NCI-H2196 treated with DMSO at 0.1 percent for 48 hours (cell line): Measurements from ENCODE around the gene B3GAT1.

Experiments
- DNase-seq: peaks from one replicate; lab custom pipeline; 2025; ENCODE audit not compliant: unreplicated experiment; lab: John Stamatoyannopoulos, UW

Gene B3GAT1

DNA sequence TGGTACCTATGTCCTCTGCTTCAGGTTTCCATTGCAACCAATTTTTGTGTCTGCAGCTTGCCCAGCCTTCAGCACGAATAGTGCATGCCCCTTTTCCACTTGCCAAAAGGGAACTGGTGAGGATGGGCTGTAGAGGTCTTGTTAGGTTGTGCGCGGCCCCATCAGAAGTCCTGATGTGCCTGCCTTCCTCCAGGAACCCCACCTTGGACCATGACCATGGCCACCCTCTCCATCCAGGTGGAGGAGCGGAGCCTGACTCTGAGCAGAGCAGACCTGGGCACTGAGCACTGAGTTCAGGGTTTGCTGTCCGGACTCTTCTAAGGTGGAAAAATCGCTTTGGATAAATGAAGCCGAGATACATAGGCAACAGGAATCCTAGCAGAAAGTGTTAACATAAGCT lies 73.4 kb downstream of the B3GAT1 start:
- no peak for DNase-seq

DNA sequence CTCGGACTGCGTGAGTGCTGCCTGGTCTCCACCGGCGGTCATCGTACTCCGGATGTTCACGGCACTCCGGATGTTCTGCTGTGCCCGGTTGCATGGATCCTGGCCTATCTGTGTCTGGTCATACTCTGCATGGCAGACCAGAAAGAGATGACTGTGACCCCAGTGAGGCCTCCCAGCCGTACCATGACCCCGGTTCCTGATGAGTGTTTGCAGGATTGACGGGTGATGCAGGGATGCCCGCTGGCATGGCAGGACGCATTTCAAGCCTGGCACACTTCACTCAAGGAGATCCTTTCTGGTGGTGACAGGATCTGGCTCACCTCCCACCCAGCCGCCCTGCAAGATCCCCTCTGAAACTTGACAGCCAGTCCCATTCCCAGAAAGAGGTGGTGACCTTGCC lies 74.0 kb downstream of the B3GAT1 start:
- no peak for DNase-seq

DNA sequence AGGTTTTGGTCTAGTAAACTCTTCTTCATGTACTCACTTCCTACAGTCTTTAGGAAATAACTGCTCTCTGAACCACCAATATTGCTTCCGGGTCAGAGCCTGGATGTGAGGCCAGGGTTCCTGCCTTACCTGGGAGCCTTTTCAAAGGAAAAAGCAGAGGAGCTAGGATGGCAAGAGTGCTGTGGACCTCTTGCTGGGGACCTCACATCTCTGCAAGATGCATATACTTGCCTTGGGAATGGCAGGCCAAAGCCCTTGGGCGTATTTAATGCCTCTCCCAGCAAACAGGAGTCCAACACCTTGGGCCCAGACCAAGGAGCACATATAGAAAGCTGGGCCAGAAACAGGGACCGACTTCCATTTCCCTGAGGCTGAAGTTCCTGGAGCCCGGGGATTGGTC lies 75.0 kb downstream of the B3GAT1 start:
- DNase-seq: no peak

DNA sequence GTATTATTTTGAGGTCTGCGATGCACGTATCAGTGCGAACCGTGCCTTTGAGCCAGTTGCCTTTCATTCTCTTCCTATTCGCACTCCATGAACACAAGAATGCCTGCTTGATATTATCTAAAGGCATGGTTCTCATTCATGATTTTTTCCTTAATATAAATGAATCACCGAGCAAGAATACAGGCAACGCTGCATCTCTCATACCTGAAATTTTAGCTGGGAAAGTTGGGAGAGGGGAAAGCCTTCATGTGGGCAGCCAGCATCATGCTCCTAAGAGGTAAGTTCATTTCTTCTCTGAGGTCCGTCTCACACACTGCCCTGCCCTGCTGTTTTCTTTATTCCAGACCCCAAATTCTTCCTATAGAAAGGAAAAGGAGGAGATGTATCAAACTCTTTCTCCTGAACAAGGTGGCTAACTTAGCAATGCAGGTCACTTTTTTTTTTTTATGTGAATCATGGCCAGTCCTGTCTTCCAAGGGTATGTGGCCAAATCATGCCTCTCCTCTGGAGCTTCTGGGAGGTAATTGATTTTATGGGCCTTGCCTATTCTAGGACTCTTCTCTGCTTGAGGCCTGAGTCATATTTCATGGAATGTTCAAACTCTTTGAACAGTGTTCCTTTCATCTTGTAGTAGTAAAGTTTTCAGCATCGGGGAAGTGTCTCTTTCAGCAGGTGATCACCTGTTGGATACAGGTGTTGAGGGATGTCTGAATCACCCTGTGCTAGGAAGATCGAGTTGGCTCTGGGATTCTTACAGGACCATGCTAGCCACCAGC lies 77.1 kb downstream of the B3GAT1 start:
- DNase-seq: no peak

DNA sequence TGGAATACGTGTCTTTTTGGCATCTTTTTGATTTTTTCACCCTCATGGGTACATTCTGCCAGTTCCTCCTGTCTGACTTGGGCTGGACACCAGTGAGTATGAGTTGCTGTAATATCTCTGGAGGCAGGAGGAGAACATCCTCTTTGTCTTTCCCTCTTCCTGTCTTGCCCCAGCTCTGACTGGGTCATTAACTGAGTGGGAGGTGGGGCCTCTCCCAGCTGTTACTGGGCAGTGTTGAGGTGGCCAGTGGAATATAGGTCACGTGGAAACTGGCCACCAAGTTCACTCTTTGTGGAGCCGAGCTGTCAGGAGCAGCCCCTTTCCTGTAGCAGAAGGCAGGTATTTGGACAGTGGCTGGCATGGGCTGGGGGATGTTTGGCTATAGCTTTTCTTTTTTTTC lies 78.1 kb downstream of the B3GAT1 start:
- DNase-seq: no peak

DNA sequence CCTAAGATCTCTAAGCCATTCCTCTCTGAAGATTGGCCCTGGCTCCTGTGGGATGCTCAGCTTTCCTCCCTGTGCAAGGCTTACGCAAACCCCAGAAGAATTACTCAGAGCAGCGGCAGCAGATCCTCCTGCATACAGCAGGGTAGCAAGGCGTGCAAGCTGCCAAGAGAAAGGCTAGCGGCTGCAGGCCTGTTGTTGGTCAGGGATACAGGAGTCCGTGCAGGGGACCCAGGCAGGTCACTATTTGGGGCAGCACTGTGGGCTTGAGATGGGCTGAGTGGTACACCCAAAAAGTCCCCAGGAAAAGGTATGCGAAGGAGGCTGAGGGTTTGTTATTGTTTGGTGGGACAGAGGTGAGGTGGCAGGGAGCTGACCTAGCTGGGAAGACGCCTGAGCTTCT lies 78.7 kb downstream of the B3GAT1 start:
- DNase-seq: no peak

DNA sequence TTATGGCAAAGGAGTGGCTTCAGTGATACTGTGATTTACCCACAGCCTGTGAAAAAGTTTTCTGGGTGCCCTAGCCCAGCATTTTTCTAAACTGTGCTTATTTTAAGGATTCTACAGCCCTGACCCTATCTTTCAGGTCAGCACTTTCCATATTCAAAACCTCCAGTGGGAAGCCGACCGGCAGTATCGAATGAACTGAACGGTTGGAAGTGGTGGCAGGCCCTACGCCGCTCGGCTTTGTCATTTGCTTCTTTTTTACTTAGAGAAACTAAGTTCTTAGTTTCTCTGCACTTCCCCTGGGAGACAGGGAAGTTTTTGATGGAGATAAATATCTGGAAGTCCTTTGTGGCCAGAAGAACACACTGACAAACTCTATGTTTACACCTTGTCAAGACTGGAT lies 79.3 kb downstream of the B3GAT1 start:
- no peak for DNase-seq

DNA sequence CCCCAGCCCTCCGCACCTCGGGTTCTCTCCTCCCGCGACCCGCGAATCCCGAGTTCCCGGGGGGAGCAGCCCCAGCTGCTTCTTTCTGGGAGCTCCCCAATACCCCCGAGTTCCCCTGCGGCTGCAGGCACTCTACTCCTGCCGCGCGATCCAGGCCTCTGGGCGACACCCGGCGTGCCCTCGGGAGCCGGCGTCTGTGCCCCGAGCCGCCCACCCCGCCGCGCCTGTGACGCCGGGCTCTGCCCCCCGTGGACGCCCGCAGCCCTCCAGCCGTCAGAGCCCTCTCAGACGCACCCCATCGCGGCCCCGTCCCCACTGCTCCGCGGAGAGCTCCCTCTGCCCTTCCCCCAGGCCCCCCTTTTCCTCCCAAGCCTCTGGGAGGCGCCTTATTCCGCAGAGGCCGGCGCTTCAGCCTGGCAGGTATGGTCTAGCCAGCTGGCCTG lies 79.8 kb downstream of the B3GAT1 start:
- peak; percentile 18 for DNase-seq

DNA sequence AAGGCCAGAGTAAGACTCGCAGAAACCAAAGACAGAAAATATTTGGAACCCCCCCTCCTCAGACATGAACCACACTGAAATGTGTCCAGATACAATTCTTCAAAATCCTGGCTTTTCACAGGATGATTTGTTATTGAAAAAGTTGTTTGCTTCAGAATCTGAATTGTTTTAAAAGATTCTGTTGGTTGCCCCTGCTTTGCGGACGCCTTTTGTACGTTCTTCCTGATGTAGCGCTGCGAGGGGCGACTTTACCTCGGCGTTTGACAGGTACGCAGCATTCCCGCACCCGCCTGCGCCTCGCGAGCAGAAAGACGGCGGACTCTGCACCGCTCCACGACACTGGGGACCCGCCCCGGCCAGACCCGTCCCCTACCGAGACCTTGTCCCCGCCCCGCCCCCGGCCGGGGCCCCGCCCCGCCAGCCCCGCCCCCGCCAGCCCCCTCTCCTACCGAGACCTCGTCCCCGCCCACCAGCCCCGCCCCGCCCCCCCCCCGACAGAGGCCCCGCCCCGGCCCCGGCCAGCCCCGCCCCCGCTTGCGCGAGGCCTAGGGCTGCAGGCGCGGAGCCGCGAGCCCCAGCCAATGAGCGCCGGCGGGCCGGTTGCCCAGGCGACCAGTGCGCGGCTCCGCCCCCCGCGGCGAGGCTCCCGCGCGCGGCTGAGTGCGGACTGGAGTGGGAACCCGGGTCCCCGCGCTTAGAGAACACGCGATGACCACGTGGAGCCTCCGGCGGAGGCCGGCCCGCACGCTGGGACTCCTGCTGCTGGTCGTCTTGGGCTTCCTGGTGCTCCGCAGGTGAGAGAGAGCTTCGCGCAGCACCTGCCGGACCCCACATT lies 80.5 kb downstream of the B3GAT1 start, which contains the start of gene GLB1L2:
Gene GLB1L2, plus strand, starts transcription at position 635 of the 835 bp plus-strand sequence. Its CDS starts 74 bp downstream, at position 709.
- DNase-seq: peak; percentile 65

DNA sequence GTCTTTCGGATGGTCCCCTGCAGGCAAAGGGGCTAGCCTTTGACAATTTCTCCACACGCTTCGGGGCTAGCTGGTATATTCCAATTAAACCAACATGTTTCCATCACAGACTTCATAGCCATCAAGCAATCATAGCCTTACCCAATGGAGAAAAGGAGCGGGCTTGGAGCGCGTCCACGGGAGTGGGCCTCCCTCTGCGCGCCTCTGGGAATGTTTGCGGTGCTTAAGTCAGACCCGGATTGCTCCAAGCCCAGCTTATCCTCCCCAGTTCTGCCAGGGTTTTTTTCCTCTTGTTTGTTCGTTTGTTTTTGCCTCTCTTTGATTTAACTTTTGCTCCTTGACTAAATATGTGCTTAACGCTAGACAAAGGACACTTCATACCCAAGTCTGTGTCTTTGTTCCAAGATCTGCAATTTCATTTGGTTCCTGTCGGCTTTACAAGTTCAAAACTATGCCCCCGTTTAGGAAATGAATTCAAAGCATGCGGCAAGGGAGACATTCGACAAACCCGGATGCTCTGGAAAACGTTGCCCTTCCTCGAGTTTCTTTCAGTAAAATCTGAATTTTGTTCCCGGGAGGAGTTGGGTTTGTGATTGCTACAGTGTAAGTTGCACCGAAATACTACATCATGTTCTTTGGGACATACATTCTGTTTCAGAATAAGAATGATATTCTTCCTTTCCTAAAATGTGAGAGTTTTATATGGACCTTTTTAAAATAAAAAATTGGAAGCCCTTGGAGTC lies 81.3 kb downstream of the B3GAT1 start:
- DNase-seq: no peak
